ENCODE results near the gene ST3GAL3. TPM values are rescaled to one million over a fixed set of nuclear protein-coding genes. Genes with fewer than 3 reads are reported as not detected.

ST3GAL3 gene
- total and polyA plus RNA-seq, 2 donors (not counting 3 experiments of a cell fraction or from before 2014, with no cell fraction given): 14.3 to 35.8 TPM

- no peak for DNase-seq (ENCODE audit: low read depth, low spot score)
- no TSS peak for BruUV-seq (replicated peaks)
- Histone ChIP-seq H3K4me3 (replicated peaks in 1 of 3; ENCODE audit: insufficient read depth in 1 of 3, low read depth in 1 of 3, low read length in 3 of 3) (no peak overlapping the region), H3K4me2 (ENCODE audit: insufficient read depth, low read length) (no peak overlapping the region), H3K4me1 (ENCODE audit: control insufficient read depth, extremely low read depth, insufficient read depth, low read length) (no peaks in the 10 kb centered on the region), H2AFZ (ENCODE audit: low read depth, low read length) (no peak overlapping the region), H3K9me3 (replicated peaks; ENCODE audit: control insufficient read depth, insufficient read depth, low read length) (no peaks in the 10 kb centered on the region), H3K79me2 (ENCODE audit: control insufficient read depth, insufficient read depth, low read length) (no peaks in the 10 kb centered on the region), H3K36me3 (ENCODE audit: control insufficient read depth in 2 of 2, extremely low read depth in 1 of 2, insufficient read depth in 2 of 2, low read length in 2 of 2) (no peaks in the 10 kb centered on the region), H3K9ac (replicated peaks; ENCODE audit: extremely low read depth, insufficient read depth, low read length) (no peak overlapping the region), H3K27me3 (ENCODE audit: control insufficient read depth in 2 of 2, insufficient read depth in 2 of 2, low read length in 2 of 2) (no peaks in the 10 kb centered on the region), H3K9me1 (replicated peaks; ENCODE audit: control insufficient read depth, extremely low read depth, insufficient read depth, low read length) (no peaks in the 10 kb centered on the region), H3K27ac (ENCODE audit: insufficient read depth, low read depth, low read length) (no peak overlapping the region), H4K20me1 (replicated peaks; ENCODE audit: control insufficient read depth, extremely low read depth, insufficient read depth, low read length) (no peaks in the 10 kb centered on the region)
- dilution Hi-C loops (cut with MboI; ENCODE audit: extremely low pct_ligation_motif_present, low sequenced_read_pairs) (no loop called here), intact Hi-C loops (cut with micrococcal nuclease) (no loop called here)
- FAIRE-seq: no peak
- ChIA-PET POLR2A (no interaction called here), CTCF (interaction anchor here (1.2 kb wide), 1 partner anchor 52 kb away, joined by 5 read pairs; no protein-coding TSS in a partner anchor)
- TF ChIP-seq JUN (IDR thresholded peaks at IDR 0.05; ENCODE audit: borderline replicate concordance, insufficient read depth, insufficient read length, low read depth) (no peak), EZH2 (IDR thresholded peaks at IDR 0.05; ENCODE audit: borderline replicate concordance, low read depth, low read length, severe bottlenecking) (no peak), POLR2A (IDR thresholded peaks at IDR 0.05; ENCODE audit: low read depth, low read length) (no peak), MYC (IDR thresholded peaks at IDR 0.05; ENCODE audit: low read depth, low read length) (no peak), CTCF (IDR thresholded peaks at IDR 0.05; ENCODE audit: extremely low read depth in 1 of 2, insufficient read depth in 1 of 2, low read depth in 1 of 2, low read length in 2 of 2) (no peak), FOS (IDR thresholded peaks at IDR 0.05; ENCODE audit: borderline replicate concordance, insufficient read depth, low read length) (no peak), MAX (IDR thresholded peaks at IDR 0.05; ENCODE audit: insufficient read depth, insufficient read length) (no peak), POLR2AphosphoS5 (IDR thresholded peaks at IDR 0.05; ENCODE audit: insufficient read depth, low read depth, low read length) (no peak), GATA2 (IDR thresholded peaks at IDR 0.05; ENCODE audit: insufficient read depth, insufficient read length, low read depth, low read length) (no peak)
Observed at GRCh38 chr1:43882763-43883162, 175.4 kb downstream of the ST3GAL3 start.
